GM12891 (cell line): ENCODE data around the gene AATF.
"Not testable (repeated sequence)": the region's sequence is repeated elsewhere in the genome, so short reads cannot be mapped to it uniquely, and the experiment has no call there.

Experiments used
- DNase-seq: peaks from one replicate; pipeline ENCODE4 v3.0.0; 2011; ENCODE audit warnings: low spot score; ENCODE audit not compliant: insufficient read length
- FAIRE-seq: peaks from 2 replicates; lab custom pipeline; 2011; peaks lifted over from hg19 to GRCh38; lab: Jason Lieb, UNC
- PAX5 ChIP-seq: IDR thresholded peaks from 2 replicates; pipeline ENCODE4 v1.6.1; 2011; ENCODE audit warnings: low read length, moderate library complexity, mild to moderate bottlenecking; ENCODE audit not compliant: insufficient read depth, severe bottlenecking
- POLR2A ChIP-seq: IDR thresholded peaks from 2 replicates; pipeline ENCODE4 v1.6.1; 2011; ENCODE audit warnings: low read depth, low read length, control low read depth
- POLR2AphosphoS5 ChIP-seq: IDR thresholded peaks from 2 replicates; pipeline ENCODE4 v1.6.1; 2011; ENCODE audit warnings: low read depth, low read length, control low read depth
- POU2F2 ChIP-seq: IDR thresholded peaks from 2 replicates; pipeline ENCODE4 v1.6.1; 2011; ENCODE audit warnings: low read depth, mild to moderate bottlenecking, control low read depth, low read length, moderate library complexity
- SPI1 ChIP-seq: IDR thresholded peaks from 2 replicates; pipeline ENCODE4 v1.6.1; 2011; ENCODE audit warnings: low read depth, low read length, control low read depth
- TAF1 ChIP-seq: IDR thresholded peaks from 2 replicates; pipeline ENCODE4 v1.6.1; 2011; ENCODE audit warnings: low read depth, low read length, control low read depth

Gene AATF

DNA sequence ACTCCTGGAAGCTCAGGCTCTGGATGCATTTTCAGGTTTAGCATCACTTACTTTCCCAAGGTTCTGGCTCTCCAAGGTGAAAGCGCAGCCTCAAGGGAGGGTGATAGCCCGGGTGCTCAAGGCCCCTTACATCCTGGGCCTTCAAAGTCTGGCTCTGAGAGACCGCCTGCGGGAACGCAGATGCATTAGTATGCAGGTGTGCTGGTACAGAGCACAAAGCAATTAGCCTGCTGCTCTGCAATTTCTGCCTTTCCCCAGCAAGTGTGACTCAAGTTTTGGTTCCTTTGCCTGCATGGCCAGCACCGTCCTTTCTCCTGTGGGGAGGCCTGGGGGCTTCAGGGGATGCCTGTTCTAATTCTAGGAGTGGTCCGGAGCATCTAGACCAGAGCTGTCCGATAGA lies 116.2 kb downstream of the AATF start:
- TF ChIP-seq TAF1 (no peak), POU2F2 (no peak), POLR2AphosphoS5 (no peak), SPI1 (no peak), PAX5 (no peak), POLR2A (no peak)
- DNase-seq, result no peak
- no peak for FAIRE-seq

DNA sequence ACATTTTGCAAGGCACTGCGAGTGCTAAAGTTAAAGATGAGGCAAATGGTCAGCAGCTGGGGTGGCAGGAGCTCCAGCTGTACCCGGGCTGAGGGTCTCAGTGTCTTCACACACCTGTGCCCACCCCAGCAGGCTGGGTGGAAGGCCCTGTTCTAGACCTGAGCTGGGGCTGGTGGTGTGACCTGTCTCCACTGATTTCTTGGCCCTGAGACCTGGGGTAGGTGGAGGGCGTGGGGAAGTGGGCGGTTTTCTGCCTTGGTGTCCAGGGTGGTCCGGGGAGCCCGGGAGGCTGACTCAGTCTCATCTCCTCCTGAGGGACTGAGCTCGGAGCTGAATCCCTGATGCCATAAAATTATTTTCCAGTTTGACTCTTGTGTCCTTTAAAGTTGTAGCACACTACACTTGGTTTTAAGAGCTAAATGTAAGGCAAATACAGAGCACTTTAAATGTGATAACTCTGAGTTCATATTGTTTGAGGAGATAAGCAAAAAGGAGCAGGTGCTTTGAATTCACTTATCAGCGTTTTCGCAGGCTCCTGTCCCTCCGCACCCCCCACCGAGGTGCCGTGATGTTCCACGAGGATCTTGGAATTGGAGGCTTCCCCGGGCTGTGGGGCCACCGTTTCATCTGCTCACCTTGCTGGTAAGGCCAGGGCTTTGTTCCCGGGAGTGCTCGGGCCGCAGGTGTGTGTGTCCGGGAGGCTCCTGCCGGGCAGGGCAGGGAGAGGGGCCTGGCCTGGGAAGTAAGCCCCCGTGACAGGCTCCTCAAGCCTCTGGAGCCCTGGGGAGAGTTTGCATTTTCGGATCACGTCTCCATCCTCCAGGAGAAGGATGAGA lies 117.0 kb downstream of the AATF start:
- DNase-seq, result no peak
- TF ChIP-seq POU2F2 (no peak), PAX5 (no peak), POLR2A (no peak), TAF1 (no peak), POLR2AphosphoS5 (no peak), SPI1 (no peak)
- no peak for FAIRE-seq

DNA sequence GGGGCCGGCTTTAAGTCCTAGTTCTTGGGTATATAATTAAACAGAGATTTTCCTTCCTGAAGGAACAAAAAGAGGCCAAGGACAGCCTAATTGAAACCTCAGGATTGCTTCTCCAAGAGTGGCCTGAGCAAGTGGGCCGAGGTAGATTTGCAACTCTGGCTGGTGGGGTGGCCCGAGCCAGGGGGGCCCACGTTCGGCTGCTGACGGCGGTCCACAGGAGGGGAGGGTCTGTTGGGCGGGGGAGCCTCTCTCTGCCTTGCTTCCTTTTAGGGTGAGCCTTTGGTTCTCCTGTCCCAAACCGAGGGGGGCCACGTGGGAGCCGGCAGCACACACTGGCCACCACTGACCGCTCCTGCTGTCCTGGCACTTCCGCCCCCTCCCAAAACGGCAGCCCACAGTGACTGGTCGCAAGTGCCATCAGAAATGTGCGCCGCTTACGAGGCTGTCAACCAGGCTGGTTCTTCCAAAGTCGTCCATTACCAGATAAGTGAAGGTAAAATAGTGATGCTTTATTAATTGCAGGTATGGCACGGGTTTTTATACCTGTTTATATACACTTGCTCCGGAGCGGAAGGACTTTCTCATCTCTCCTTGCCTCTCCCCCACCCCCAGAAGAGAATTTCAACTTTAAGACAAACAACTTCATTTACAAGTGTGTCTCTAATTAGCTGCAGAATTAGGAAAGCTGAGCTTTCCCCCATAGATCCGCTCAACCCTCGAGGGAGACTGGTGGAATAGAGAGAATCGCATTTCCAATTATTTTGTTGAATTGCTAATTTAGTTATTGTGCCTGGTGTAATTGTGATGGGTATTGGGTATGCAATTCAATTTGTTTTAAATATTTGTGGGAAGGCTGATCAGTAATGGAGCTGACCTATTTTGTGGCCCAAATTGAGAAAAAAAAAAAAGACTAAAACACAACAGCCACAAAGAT lies 117.8 kb downstream of the AATF start:
- DNase-seq, result no peak
- no peak for FAIRE-seq
- TF ChIP-seq POLR2AphosphoS5 (no peak), TAF1 (no peak), POLR2A (no peak), POU2F2 (no peak), SPI1 (no peak), PAX5 (no peak)

DNA sequence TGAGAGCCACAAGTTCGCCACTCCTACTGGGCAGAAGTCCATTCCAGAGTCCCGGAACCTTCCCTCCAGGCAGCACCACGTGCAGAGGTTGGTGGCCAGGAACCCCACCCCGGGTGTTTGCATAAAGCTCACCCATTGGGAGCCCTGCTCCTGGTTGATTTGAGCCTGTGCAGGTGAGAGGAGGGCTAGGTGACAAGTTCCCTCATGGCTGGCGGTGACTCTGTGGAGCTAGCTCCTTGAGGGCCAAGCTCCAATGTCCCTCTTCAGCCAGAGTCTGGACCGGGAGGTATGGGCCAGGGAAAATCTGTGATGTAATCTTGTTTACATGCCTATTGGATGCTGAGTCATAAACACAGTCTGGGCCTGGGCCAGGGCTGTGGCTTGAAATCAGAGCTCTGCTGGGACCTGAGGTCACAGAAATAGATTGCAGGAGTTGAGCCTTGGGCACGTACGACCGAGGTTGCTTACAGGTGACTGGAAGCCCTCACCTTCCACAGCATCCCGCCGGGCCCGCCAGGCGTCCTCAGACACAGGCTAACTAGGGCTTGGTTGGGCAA lies 118.9 kb downstream of the AATF start:
- FAIRE-seq (no peak), DNase-seq (no peak)
- TF ChIP-seq PAX5 (no peak), POLR2AphosphoS5 (no peak), SPI1 (no peak), TAF1 (no peak), POU2F2 (no peak), POLR2A (no peak)

DNA sequence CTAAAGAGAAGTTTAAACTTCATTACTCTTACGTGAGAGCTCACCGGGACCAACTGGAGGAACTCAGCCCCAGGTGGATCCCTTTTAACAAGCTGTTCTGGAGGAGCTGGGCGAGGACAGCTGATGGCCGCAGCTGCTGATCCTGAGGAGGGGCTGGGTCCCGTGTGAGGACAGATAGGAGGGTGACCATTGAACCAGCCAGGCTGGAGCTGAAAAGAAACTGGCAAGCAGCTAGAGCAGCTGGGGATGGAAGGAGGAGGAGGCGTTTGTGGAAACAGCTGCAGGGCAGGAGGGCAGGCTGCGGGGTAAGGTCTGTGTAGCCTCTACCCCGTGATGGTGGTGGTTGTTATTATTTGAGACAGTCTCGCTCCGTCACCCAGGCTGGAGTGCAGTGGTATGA lies 119.5 kb downstream of the AATF start:
- FAIRE-seq, result no peak
- no peak for DNase-seq
- TF ChIP-seq POLR2AphosphoS5, result no peak

DNA sequence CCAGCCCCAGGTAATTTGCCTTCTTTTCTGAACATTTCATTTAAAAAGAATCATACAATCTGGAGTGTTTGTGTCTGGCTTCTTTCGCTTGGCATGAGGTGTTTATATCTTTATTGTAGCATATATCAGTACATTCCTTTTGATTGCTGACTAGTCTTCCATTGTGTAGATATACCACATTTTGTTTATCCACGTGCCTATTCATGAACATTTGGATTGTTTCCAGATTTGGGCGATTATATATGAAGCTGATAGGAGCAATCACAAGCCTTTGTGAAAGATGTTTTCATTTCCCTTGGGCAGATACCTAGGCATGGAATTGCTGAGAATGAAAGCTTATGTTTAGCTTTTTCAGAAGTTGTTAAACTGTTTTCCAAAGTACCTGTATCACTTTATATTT lies 120.3 kb downstream of the AATF start:
- DNase-seq (no peak), FAIRE-seq (no peak)
- TF ChIP-seq POU2F2, result no peak

DNA sequence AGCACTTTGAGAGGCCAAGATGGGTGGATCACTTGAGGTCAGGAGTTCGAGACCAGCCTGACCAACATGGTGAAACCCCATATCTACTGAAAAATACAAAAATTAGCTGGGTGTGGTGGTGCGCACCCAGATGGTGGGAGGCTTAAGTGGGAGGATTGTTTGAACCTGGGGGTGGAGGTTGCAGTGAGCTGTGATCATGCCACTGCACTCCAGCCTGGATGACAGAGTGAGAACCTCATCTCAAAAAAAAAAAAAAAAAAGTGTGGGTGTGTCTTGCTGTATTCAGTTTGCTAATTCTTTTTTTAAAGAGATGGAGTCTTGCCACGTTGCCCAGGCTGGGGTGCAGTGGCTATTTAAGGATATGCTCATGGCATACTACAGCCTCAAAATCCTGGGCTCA lies 124.7 kb downstream of the AATF start:
- not testable (repeated sequence) for DNase-seq, FAIRE-seq

DNA sequence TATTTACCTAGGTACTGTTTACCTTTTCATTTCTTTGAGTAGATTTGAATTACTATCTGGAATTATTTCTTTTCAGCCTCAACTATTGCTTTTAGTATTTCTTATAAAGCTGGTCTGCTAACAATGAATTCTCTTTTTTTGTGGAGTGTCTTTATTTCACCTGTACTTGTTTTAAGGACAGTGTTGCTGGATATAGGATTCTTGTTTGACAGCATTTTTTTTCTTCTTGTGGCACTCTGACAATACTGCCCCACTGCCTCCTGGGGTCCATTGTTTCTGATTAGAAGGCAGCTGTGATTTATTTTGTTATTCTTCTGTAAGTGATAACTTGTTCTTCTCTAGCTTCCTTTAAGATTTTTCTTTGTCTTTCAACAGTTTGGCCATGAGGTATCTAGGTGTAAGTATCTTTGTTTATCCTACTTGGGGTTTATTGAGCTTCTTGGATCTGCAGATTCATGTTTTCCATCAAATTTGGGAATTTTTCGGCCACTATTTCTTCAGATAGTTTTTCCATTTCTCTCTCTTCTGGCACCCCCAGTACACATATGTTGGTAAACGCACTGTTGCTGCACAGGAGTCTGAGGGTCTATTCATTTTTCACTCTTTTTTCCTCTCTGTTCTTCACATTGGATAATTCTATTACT lies 130.4 kb downstream of the AATF start:
- FAIRE-seq (no peak), DNase-seq (no peak)
- TF ChIP-seq POLR2A (no peak), POU2F2 (no peak), PAX5 (no peak), SPI1 (no peak), TAF1 (no peak), POLR2AphosphoS5 (no peak)

DNA sequence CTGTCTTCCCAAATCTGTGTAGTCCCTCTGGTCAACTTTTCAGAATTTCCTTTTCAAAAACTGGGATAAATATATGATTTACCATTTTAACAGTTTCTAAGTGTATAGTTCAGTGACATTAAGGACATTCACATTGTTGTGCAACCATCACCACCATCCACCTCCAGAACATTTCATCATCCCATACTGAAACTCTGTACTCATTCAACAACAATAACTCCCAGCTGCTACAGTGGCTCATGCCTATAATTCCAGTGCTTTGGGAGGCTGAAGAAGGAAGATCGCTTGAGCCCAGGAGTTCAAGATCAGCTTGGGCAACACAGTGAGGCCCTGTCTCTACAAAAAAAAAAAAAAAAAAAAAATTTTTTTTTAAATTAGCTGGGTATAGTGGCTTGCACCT lies 131.0 kb downstream of the AATF start:
- FAIRE-seq (no peak), DNase-seq (no peak)
- TF ChIP-seq TAF1 (no peak), SPI1 (no peak), POLR2AphosphoS5 (no peak), PAX5 (no peak), POLR2A (no peak), POU2F2 (no peak)

DNA sequence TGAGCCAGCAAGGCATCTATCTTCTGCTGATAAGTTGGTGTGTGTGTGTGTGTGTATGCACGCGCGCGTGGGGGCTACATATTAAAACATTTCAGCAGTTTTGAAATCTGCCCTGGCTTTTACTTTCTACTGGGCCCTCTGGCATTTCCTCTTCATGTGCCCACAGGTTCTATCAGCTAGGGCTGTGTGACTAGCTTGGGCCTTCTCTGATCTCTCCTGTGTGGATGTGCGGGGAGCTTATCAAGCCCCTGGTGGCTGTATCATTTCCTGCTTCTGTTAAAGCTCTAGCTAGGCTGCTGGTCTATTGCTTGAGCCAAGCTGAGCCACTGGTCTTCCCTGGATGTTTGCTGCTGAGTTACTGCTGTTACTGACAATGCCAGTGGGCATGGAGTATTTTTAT lies 132.5 kb downstream of the AATF start:
- FAIRE-seq (no peak), DNase-seq (no peak)
- no peak for TF ChIP-seq TAF1
- no peak for TF ChIP-seq POU2F2
- TF ChIP-seq POLR2A, result no peak
- TF ChIP-seq PAX5, result no peak
- TF ChIP-seq SPI1, result no peak
- TF ChIP-seq POLR2AphosphoS5, result no peak
